ENCODE measurements around the gene LRMDA. TPM values are rescaled to one million over a fixed set of nuclear protein-coding genes. Genes with fewer than 3 reads are reported as not detected.

Gene LRMDA
- total RNA-seq, 1 donor from 2014 or later: 19.4 TPM

GRCh38 chr10:75703191-75703854 is 271.9 kb downstream of the LRMDA start:
- H3K27ac Mint-ChIP-seq (ENCODE audit: unreplicated experiment): no peak overlapping the region
- H3K36me3 Mint-ChIP-seq (ENCODE audit: low read depth, unreplicated experiment): no peaks in the 10 kb centered on the region
- no peak for DNase-seq (ENCODE audit: low spot score)
- no peak overlapping the region for H3K4me3 Mint-ChIP-seq (ENCODE audit: unreplicated experiment)
- peaks cover 2% of the 10 kb centered on the region for H3K27me3 Mint-ChIP-seq (ENCODE audit: unreplicated experiment)
- peaks cover under 1% of the 10 kb centered on the region for H3K4me1 Mint-ChIP-seq (ENCODE audit: unreplicated experiment)
- TF ChIP-seq CTCF (IDR thresholded peaks at IDR 0.05; ENCODE audit: unreplicated experiment): no peak
- no peaks in the 10 kb centered on the region for H3K9me3 Mint-ChIP-seq (ENCODE audit: unreplicated experiment)

DNA sequence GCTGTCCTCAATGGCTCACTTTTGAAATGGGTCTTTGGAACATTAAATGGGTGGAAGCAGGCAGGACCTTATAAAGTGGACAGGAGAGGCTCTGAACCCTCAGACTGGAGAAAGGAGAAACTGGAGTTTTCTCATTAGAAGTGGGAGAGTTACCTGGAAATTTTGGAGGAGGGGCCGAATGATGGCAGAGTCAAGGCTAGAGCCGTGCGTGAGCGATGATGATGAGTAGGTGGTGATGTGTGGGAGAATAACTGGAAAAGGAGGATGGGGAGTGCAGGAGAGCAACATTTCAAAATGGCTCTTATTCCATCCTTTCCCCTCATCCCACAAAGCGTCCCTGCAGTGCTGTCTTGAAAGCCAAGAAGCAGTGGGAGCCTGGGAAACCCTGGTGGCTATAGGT is 274.0 kb downstream of the LRMDA start:
- Mint-ChIP-seq H3K36me3 (ENCODE audit: low read depth, unreplicated experiment) (no peaks in the 10 kb centered on the region), H3K27me3 (ENCODE audit: unreplicated experiment) (peaks cover 2% of the 10 kb centered on the region), H3K4me3 (ENCODE audit: unreplicated experiment) (no peak overlapping the region), H3K27ac (ENCODE audit: unreplicated experiment) (no peak overlapping the region), H3K4me1 (ENCODE audit: unreplicated experiment) (peaks cover 4% of the 10 kb centered on the region), H3K9me3 (ENCODE audit: unreplicated experiment) (no peaks in the 10 kb centered on the region)
- no peak for TF ChIP-seq CTCF (IDR thresholded peaks at IDR 0.05; ENCODE audit: unreplicated experiment)
- no peak for DNase-seq (ENCODE audit: low spot score)

DNA sequence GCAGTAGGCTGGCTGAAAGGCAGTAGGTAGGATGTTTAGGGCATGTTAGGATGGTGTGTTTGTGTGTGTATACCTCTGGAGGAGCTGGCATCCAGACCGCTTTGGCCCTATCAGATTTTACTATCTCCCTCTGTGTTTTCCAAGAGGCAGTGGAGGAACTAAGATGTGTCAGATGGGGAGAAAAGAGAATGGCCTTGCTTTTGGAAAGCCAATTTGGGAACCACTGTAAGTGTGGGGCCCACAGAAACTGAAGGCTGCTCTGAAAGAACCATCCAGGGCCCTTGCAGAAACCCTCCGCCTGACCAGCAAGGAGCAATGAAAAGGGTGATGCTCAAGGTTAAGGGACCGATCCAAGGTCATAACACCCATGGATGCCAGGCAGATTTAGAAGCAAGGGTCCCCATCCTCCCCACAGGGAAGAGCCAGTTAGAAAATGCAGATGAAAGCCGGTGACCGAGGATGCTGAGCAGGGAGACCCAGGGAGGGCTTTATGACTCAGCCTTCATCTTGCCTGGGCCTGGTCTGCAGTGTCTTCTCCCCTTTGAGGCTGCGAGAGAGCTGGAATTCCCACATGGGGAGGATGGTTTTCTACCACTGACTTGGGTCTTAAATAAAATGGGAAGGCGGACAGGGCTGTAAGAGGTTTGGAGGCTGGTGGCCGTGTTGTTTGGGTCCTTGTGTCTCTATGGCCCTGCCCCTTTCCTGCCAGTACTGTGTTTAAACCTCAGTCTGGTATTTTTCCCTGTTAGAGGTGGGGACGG is 275.8 kb downstream of the LRMDA start:
- Mint-ChIP-seq H3K27me3 (ENCODE audit: unreplicated experiment) (peaks cover 1% of the 10 kb centered on the region), H3K9me3 (ENCODE audit: unreplicated experiment) (no peaks in the 10 kb centered on the region), H3K27ac (ENCODE audit: unreplicated experiment) (no peak overlapping the region), H3K4me1 (ENCODE audit: unreplicated experiment) (peaks cover 4% of the 10 kb centered on the region), H3K36me3 (ENCODE audit: low read depth, unreplicated experiment) (no peaks in the 10 kb centered on the region), H3K4me3 (ENCODE audit: unreplicated experiment) (no peak overlapping the region)
- no peak for DNase-seq (ENCODE audit: low spot score)
- no peak for TF ChIP-seq CTCF (IDR thresholded peaks at IDR 0.05; ENCODE audit: unreplicated experiment)

GRCh38 chr10:75708060-75708459 is 276.6 kb downstream of the LRMDA start:
- Mint-ChIP-seq H3K27me3 (ENCODE audit: unreplicated experiment) (peaks cover 1% of the 10 kb centered on the region), H3K4me3 (ENCODE audit: unreplicated experiment) (no peak overlapping the region), H3K27ac (ENCODE audit: unreplicated experiment) (no peak overlapping the region), H3K9me3 (ENCODE audit: unreplicated experiment) (no peaks in the 10 kb centered on the region), H3K4me1 (ENCODE audit: unreplicated experiment) (peaks cover 6% of the 10 kb centered on the region), H3K36me3 (ENCODE audit: low read depth, unreplicated experiment) (no peaks in the 10 kb centered on the region)
- DNase-seq (ENCODE audit: low spot score): no peak
- TF ChIP-seq CTCF (IDR thresholded peaks at IDR 0.05; ENCODE audit: unreplicated experiment): no peak

DNA sequence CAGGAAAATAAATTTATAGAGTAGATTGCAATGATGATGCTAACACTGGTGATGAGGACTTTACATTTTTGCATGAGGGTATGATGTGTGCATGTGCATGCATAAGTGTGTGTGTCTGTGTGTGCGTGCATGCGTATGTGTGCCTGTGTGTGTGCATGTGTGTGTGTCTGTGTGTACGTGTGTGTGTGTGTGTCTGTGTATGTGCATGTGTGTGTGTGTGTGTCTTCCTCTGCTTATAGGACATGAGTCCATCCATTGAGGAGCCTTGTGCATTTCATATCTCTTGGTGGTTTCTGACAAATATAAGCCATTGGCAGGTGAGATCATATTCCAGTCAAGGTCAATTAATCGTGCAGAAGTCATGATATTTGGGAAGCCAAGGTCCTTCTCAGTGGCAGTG is 277.8 kb downstream of the LRMDA start:
- Mint-ChIP-seq H3K27me3 (ENCODE audit: unreplicated experiment) (peaks cover 1% of the 10 kb centered on the region), H3K9me3 (ENCODE audit: unreplicated experiment) (no peaks in the 10 kb centered on the region)

More for the DNA sequence above, 277.8 kb downstream of the LRMDA start:
- no peak for TF ChIP-seq CTCF (IDR thresholded peaks at IDR 0.05; ENCODE audit: unreplicated experiment)
- DNase-seq (ENCODE audit: low spot score): no peak
- H3K4me1 Mint-ChIP-seq (ENCODE audit: unreplicated experiment): peaks cover 6% of the 10 kb centered on the region
- H3K36me3 Mint-ChIP-seq (ENCODE audit: low read depth, unreplicated experiment): no peaks in the 10 kb centered on the region
- no peak overlapping the region for H3K4me3 Mint-ChIP-seq (ENCODE audit: unreplicated experiment)
- H3K27ac Mint-ChIP-seq (ENCODE audit: unreplicated experiment): no peak overlapping the region
